ENCODE data around the gene ARRB1. TPM values are rescaled to one million over a fixed set of nuclear protein-coding genes. Genes with fewer than 3 reads are reported as not detected.

The ARRB1 gene
- total RNA-seq, 1 donor from 2014 or later, result 53.4 TPM

DNA sequence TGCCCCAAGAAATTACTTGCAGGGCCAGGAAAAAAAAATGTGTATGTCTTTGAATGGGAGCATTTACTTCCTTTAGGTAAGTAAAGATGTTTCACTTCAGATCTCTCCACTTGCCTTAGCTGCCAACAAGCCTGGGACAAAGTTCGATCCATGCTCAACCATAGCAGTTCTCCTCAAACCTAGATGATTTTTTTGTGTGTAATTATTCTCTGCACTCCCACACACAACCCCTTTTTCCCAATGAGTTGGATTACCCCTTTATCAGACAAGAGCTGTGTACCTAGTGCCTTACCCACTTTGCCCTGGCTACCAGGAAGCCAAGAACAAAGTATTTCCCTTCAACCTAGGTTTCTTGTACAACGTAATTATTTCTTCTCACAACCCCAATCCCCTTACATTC, 75.3 kb downstream of the ARRB1 start:
- peak; percentile 14 for DNase-seq (ENCODE audit: low spot score)

DNA sequence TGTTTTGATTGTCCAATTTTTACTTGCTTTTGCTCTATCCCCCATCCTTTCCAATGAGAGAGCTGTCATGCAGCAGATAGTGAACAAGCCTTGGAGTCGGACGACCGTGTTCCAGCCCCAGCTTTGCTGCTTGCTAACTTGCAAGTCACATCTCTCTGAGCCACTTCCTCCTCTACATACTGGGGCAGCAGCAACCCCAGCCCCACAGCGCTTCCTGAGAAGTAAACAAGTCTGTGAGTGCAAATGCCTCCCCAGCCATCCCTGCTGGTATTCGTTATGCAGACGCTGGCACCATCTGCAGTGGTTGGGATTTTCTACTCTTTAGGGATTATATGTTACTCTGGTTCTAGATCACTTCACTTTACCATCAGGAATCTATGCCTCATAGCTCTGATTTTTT, 75.9 kb downstream of the ARRB1 start:
- peak; percentile 66 for DNase-seq (ENCODE audit: low spot score)

DNA sequence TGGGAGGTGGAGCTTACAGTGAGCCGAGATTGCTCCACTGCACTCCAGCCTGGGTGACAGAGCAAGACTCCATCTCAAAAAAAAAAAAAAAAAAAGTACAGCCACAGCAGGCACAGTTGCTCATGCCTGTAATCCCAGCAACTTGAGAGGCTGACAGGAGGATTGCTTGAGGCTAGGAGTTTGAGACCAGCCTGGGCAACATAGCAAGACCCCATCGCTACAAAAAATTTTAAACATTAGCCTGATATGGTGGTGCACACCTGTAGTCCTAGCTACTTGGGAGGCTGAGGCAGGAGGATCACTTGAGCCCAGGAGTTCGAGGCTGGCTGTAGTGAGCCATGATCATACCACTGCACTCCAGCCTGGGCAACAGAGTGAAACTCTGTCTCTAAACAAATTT, 76.7 kb downstream of the ARRB1 start:
- peak; percentile 15 for DNase-seq (ENCODE audit: low spot score)

DNA sequence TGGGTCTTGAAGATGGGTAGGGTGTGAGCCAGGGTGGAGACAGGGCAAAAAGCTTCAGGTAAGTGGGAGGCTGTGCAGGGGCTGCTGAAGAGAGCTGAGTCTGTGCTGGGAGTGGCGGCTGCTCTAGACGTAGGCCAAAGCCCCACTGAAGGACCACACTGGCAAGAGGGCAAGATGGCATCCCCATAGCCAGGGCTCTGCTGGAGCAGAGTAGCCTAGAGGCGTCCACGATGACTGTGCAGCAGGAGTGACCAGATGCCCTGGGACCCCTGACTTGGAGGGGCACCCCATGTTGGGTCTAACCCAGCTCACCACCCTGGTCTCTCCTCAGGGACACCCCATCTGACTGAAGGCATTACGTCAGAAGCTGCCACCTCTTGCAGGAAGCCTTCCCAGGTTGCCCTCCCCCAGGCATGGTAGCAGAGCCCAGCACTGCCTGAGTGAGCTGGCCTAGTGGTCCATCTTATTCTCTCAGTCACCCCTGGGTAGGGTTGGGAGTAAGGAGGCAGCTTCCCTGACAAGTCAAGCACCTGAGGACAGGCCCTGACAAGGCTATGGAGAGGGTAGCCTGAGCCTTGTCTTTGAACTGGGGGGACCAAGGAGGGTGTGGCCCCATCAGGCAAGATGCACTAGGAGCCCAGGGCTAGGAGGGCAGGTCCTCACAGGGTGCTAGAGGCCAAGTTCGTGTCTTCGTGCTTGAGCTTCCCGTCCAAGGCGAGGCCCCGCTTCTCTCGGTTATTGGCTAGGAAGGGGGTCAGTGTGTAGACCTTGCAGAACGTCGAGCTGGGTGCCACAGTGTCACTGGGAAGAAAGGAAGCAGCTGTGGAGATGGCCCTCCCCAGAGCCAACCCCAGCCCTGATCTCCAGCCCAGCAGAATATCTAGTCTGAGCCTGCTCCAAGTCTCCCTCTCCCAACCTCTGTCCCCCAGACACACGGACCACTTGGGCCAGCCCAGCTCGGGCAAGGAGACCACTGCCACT, 77.8 kb downstream of the ARRB1 start:
- peak; percentile 39 for DNase-seq (ENCODE audit: low spot score)

DNA sequence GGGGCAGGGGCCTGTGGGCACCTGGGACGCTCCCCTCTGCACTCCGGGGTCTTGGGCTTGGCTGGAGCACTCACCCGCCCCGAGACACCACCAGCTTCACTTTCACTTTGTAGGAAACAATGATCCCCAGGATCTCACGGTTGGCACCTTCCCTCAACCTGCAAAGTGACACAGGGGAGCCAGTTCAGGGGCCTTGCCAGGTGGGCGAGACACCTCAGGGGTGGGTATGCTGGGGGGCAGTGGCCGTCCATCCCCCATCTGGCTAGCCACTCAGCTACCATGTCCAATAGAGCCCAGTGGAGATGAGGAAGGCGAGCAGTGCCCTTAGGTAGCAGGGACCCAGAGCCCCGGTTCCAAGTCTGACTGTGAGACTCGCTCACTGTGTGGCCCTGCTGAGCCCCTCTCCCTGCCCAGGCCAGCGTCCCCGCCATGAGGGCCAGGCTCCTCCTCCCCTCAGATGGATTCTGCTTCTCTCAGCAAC, 78.6 kb downstream of the ARRB1 start:
- DNase-seq (ENCODE audit: low spot score), result no peak

DNA sequence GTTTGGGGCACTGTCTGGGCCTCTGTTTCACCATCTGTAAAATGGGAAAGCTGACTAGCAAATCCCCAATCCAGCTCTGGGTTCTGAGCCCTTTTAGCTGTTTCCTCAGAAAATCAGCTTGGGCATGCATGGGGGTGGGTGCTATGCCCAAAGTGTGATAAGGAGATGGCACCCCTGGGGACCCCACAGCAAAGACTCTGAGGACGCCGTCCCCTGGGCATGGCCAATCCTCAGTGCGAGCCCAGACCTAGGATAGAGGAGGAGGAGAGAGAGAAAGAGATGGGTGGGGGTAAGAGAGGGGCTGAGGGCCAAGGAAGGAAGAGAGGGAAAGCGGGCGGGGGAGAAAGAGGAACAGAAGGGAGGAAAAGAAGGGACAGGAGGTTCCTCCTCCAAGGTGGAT, 79.1 kb downstream of the ARRB1 start:
- no peak for DNase-seq (ENCODE audit: low spot score)

DNA sequence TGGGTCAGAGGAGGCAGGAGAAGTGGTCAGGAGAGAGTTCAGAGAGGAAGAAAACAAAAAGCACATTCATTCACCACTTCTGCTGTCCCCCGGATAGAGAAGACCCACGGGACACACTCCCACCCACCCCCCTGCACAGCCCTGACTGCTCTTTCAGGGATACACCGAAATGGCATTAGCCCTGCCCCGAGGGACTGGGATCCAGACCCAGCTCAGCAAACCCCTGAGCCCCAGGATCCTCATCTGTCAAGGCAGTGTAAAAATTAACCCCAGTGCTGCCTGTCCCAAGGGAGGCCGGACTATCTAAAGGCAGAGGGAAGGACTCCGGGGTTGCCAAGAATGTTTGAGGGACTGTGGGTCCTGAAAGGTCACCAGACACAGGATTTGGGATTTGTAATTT, 79.7 kb downstream of the ARRB1 start:
- DNase-seq (ENCODE audit: low spot score), result no peak

DNA sequence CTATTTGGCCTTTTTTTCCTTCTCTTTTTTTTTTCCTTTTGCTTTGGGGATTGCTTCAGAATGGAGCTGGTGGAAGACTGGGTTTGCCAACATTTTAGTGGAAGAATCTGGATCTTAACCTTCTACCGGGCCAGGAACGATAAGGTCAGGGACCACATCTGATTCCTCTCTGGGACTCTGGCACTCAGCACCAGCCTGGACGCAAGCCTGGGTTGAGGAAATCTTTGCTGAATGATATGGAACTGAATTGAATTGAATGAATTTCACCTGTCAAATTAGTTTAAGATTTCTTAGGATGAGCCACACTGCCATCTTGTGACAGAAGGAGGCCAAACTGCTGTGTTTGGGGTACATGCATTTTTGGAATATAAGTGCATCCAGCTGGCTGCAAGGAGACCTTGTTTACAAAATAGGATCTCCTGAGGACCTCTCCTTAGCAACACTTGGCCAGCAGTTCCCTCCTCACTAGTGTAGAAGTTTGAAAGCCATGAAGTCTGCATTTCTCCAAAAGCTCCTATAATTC, 80.5 kb downstream of the ARRB1 start:
- DNase-seq (ENCODE audit: low spot score), result no peak

DNA sequence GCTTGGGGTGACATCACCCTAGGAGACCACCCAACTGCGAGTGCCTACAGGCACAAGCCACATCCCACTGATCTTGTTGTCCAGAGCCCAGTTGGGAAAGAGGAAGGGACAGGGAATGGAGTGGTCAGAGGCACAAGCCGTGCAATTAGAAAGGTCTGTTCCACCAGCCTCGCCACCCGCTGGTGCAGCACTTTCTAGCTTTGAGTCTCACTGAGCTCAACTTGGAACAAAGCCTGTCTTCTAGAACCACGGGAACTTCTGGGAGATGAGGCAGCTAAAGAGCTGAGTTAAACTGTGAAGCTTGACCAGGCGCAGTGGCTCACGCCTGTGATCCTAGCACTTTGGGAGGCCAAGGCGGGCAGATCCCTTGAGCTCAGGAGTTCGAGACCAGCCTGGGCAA, 81.6 kb downstream of the ARRB1 start:
- DNase-seq (ENCODE audit: low spot score), result no peak

DNA sequence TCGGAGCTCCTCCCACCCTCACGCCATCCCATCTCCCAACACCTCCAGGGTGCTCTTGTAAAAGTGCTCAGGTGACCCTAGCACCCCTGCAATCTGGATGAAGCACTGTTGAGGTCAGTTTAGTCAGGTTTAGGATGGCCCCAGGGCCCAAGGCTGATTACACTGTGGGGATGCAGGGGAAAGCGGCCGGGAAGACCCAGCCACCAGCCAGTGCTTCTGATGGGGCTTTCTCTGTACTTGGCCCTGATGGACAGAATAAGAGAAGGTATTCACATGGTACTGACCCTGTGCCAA, 82.1 kb downstream of the ARRB1 start:
- DNase-seq (ENCODE audit: low spot score), result no peak

DNA sequence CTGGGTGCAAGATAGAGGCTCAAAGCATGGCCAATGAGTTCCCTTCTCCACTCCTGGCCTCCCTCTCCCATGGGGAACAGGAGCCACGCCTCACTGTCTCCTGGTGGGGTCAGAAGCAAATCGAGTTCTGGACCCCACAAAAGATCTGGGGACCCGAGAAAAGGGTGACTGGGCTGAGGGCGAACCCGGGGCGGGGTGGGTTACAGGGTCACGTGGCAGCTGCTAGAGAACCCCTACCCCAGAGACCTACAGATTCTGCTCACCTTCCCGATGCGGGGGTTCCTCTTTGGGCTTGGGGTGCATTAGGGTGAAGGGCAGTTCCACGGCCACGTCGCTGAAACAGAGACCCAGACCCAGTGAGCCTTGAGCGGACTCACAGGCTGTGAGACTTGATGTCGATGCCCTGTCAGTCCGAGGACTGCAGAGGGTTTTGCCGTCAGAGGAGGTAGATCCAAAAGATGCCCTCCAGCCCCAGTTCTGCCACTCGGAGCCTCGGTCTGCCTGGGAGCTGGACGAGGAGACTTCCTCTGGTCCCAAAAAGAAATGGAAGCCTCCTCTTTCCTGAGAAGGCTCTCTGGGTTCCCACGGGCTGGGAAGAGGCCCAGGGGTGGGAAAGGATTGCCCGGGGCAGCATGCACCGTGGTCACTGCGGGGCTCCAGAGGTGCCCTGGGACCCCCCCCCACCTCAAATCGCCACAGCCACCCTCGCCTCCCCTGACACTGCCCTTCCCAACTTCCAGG, 82.7 kb downstream of the ARRB1 start:
- DNase-seq (ENCODE audit: low spot score), result no peak

DNA sequence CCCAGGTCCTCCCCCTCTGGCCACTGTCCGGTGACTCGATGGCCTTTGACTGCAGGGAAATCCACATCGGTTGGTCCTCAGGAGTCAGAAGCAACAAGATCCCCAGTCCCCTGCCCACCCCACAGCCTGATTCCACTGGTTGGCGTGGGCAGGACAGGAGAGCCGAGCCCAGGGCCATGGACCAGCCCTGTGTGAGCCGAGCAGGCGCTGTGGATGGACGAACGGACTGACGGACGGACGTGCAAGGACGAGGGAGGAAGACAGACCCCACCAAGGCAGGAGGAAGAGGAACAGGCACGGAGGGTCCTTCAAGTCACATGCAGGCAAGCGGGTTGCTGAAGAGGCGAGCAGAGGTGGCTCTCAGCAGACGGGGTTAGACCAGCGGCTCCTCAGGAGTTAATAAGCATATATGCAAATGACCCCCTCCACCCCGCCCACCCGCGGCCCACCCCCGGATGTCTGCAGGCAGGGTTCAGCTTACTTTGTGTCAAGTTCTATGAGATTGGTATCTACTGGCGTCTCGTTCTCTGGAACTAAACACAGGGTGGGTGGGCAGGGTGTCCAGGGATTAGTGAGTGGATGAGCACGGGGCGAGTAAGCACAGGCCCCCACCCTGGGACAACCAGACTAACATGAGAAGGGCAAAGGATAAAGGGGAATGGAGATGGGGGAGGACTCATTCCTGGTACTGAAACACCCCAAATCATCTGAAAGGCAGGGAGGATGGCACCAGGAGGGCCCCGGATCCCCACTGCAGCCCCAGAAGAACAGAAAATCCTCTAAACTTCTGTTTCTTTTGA, 84.1 kb downstream of the ARRB1 start:
- DNase-seq (ENCODE audit: low spot score), result no peak

DNA sequence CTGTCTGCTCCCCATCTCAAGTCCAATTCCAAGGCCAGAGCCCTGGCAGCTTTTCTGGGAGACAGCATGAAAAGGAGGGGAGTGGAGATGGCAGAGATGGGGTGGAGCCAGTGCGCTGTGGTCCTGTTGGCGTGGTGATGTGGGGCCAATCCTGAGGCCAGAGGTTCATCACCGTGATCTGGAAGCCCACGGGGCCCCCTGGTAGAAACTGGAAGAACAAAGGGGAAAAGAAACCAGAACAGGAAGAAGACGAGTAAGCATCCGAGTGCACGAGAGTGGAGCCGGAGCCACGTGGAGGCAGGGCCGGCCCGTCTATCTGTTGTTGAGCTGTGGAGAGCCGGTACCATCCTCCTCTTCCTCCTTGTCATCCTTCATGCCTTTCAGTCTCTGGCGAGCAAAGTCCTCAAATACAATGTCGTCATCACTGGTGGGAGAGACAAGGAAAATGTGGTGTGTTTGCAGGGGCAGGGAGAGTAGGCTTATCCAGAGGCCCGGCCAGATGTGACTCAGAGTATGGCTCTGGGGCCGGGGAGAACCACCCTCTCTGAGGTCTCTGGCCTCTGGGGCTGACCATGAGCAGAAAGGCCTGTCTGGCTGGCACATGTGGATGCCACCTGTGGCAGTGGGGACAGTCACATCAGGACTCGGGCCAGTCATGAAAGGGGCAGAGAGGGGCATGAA, 85.5 kb downstream of the ARRB1 start:
- DNase-seq (ENCODE audit: low spot score), result no peak

DNA sequence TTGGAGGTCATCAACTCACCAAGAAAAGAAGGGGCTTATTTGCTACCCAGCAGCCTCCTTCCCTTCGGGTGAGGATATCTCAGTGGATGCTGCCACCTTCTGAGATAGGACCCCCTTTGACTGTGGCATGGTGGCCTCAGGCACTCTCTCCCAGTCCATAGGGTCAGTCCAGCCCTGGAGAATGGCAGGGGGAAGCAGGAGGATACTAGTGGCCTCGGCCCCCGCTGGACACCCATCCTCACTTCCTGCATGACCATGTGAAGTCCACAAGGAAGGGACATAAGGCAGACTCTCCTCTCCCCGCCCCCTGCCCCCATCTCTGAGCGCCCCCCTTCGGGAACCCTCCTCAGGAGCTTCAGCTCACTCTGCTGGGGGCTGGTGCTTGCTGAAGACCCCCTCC, 86.5 kb downstream of the ARRB1 start:
- no peak for DNase-seq (ENCODE audit: low spot score)

DNA sequence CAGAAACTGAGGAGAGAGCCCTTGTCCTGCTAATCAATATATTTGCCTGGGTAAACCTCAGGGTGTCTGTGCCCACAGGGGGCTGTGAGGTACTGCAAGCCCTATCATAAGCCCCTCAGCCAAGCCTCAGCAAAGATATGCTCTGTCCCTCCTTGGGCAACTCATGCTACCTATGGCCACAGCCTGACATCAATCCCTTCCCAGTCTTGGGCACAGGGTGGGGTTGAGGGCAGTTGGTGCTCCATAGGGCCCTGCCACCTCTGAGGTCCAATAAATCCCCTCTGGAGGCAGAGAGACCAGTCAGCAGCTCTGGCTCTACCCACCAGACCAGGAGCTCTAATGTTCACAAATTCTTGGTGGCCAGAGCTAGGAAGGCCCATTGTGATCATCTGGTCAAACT, 87.1 kb downstream of the ARRB1 start:
- DNase-seq (ENCODE audit: low spot score), result no peak

DNA sequence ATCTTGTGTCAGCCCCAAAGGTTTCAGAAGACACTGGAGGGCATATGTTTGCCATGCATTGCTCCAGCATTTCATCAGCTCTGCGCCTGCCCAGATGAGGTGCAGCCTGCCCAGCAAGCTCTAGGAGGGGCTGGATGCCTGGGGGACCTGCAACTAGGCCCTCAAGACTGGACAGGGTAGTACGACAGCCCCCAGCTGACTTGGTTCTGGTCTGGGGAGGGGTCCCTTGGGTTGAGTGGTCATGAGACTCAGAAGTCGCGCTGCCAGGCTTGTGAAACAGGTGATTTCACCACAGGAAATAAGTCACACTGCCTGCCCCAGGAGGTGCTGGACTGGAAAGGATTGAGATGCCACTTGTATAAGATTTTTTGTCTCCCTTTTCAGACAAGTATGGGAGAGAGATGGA, 87.5 kb downstream of the ARRB1 start:
- DNase-seq (ENCODE audit: low spot score), result no peak

DNA sequence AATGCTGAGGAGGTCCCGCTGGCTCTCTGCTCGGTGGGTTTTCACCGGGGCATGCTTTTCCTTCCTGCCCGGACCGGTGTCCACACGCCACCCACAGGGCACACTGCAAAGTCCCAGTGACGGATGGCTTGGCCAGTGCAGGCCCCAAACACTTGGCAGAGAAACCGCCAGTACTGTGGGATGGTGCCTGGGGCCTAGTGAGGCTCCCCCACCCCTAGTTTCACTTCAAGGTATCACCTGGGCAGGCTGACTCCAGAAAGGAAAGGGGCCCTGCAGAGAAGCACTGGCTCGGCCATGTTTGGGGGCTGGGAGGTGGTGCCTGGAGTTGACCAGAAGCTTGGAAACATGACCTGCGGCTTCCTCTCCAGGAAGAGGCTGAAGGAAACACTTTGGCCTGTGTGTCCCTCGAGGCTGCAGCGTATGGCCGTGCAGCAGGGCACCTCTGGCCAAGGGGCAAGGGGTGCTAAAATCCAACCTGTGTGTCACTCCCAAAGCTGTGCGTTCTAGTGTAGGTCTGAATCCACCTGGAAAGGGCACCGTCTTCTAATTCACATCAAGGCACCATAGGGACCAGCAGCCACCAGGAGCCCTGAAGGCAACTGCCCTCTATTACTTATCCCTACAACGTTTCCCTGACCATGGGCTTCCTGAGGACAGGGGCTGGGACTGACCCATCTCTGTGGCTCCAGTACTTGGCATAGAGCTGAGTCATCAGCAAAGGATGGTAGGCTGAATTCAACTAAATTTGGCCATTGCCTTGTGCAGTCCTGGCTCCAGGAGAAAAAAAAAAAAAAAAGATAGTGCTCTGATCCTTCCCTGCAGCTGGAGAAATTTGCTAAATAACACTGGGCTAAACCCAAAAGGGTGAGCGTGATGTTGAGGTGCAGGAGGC, 88.3 kb downstream of the ARRB1 start:
- no peak for DNase-seq (ENCODE audit: low spot score)

DNA sequence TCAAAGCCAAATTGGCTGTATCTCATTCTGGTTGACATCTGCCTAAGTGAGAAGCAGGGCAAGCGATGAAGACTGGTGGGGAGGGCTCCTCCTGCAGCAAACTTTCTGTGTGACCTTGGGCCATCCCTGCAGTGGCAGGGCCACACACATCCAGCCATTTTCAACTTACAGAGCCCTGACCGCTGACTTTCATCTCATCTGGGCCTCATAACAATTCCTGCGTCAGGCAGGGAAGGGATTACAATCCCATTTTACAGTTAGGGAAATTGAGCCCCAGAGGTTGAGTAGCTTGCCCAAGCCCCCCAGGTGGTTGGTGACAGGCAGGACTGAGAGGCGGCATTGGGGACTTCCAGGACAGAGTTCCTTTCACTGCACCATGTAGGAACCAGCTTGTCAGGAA, 89.0 kb downstream of the ARRB1 start:
- no peak for DNase-seq (ENCODE audit: low spot score)

DNA sequence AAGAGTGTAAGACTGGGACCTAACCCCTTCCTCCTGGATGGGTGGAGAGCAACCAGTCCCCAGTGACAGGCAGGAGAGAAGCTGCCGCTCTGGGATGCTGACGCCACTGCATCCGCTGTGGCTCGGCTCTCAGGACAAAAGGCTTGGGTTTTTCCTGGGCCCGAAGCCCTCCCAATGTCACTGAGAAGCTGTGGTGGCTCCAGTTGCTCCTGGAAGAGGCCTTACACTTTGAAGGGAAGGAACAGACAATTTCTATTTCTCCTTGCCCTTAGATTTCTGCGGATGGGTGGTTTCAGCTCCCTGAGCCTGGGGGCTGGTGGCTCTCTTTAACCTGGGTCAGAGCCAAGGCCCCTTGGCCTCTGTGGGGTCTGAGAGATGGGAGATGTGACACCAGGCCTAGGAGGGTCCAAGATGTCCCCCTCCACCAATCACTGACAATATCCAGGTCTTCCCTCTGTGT, 89.5 kb downstream of the ARRB1 start:
- DNase-seq (ENCODE audit: low spot score), result no peak
